ENCODE data around the gene PXK.

The PXK gene

GRCh38 chr3:58337190-58337589 is 4.5 kb downstream of the PXK start:
- TF ChIP-seq TCF12 (IDR thresholded peaks at IDR 0.05; ENCODE audit: low read depth) (no peak), FOXM1 (IDR thresholded peaks at IDR 0.05; ENCODE audit: borderline replicate concordance, low read depth) (no peak)

GRCh38 chr3:58340594-58341244 is 8.0 kb downstream of the PXK start:
- TF ChIP-seq CREB1 (IDR thresholded peaks at IDR 0.05; ENCODE audit: low read depth) (no peak), EP300 (IDR thresholded peaks at IDR 0.05; ENCODE audit: borderline replicate concordance) (no peak), YY1 (IDR thresholded peaks at IDR 0.05; ENCODE audit: low read depth) (no peak), TCF12 (IDR thresholded peaks at IDR 0.05; ENCODE audit: low read depth) (no peak), TEAD4 (IDR thresholded peaks at IDR 0.05) (no peak), EGR1 (IDR thresholded peaks at IDR 0.05) (no peak), FOXM1 (IDR thresholded peaks at IDR 0.05; ENCODE audit: borderline replicate concordance, low read depth) (no peak), CEBPB (IDR thresholded peaks at IDR 0.05) (no peak), ZBTB7A (IDR thresholded peaks at IDR 0.05; ENCODE audit: low read depth) (no peak), MAX (IDR thresholded peaks at IDR 0.05) (no peak), USF1 (IDR thresholded peaks at IDR 0.05) (no peak), RAD21 (IDR thresholded peaks at IDR 0.05; ENCODE audit: low read depth) (no peak), NFIC (IDR thresholded peaks at IDR 0.05) (no peak), TAF1 (IDR thresholded peaks at IDR 0.05; ENCODE audit: low read depth) (no peak)
- TF ChIP-seq, protein P1, sequence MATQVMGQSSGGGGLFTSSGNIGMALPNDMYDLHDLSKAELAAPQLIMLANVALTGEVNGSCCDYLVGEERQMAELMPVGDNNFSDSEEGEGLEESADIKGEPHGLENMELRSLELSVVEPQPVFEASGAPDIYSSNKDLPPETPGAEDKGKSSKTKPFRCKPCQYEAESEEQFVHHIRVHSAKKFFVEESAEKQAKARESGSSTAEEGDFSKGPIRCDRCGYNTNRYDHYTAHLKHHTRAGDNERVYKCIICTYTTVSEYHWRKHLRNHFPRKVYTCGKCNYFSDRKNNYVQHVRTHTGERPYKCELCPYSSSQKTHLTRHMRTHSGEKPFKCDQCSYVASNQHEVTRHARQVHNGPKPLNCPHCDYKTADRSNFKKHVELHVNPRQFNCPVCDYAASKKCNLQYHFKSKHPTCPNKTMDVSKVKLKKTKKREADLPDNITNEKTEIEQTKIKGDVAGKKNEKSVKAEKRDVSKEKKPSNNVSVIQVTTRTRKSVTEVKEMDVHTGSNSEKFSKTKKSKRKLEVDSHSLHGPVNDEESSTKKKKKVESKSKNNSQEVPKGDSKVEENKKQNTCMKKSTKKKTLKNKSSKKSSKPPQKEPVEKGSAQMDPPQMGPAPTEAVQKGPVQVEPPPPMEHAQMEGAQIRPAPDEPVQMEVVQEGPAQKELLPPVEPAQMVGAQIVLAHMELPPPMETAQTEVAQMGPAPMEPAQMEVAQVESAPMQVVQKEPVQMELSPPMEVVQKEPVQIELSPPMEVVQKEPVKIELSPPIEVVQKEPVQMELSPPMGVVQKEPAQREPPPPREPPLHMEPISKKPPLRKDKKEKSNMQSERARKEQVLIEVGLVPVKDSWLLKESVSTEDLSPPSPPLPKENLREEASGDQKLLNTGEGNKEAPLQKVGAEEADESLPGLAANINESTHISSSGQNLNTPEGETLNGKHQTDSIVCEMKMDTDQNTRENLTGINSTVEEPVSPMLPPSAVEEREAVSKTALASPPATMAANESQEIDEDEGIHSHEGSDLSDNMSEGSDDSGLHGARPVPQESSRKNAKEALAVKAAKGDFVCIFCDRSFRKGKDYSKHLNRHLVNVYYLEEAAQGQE (IDR thresholded peaks at IDR 0.05; ENCODE audit: low read depth), result no peak

GRCh38 chr3:58341376-58341775 is 8.7 kb downstream of the PXK start:
- TF ChIP-seq CEBPB (IDR thresholded peaks at IDR 0.05) (no peak), MAX (IDR thresholded peaks at IDR 0.05) (no peak), EGR1 (IDR thresholded peaks at IDR 0.05) (no peak), RAD21 (IDR thresholded peaks at IDR 0.05; ENCODE audit: low read depth) (no peak), ZBTB7A (IDR thresholded peaks at IDR 0.05; ENCODE audit: low read depth) (no peak), TEAD4 (IDR thresholded peaks at IDR 0.05) (no peak), FOXM1 (IDR thresholded peaks at IDR 0.05; ENCODE audit: borderline replicate concordance, low read depth) (no peak), NFIC (IDR thresholded peaks at IDR 0.05) (no peak), EP300 (IDR thresholded peaks at IDR 0.05; ENCODE audit: borderline replicate concordance) (no peak), YY1 (IDR thresholded peaks at IDR 0.05; ENCODE audit: low read depth) (no peak)
- TF ChIP-seq, protein P1 (IDR thresholded peaks at IDR 0.05; ENCODE audit: low read depth), result no peak

- TF ChIP-seq CREB1 (IDR thresholded peaks at IDR 0.05; ENCODE audit: low read depth), result no peak
- TF ChIP-seq EP300 (IDR thresholded peaks at IDR 0.05; ENCODE audit: borderline replicate concordance), result no peak
- TF ChIP-seq MAX (IDR thresholded peaks at IDR 0.05), result no peak
- no peak for TF ChIP-seq NFIC (IDR thresholded peaks at IDR 0.05)
- no peak for TF ChIP-seq RAD21 (IDR thresholded peaks at IDR 0.05; ENCODE audit: low read depth)
- no peak for TF ChIP-seq TCF12 (IDR thresholded peaks at IDR 0.05; ENCODE audit: low read depth)
- no peak for TF ChIP-seq TAF1 (IDR thresholded peaks at IDR 0.05; ENCODE audit: low read depth)
- no peak for TF ChIP-seq USF1 (IDR thresholded peaks at IDR 0.05)
Measured at GRCh38 chr3:58342676-58343075, 10.0 kb downstream of the PXK start.

GRCh38 chr3:58345457-58345856 is 12.8 kb downstream of the PXK start:
- TF ChIP-seq CEBPB (IDR thresholded peaks at IDR 0.05) (no peak), TCF12 (IDR thresholded peaks at IDR 0.05; ENCODE audit: low read depth) (no peak), TAF1 (IDR thresholded peaks at IDR 0.05; ENCODE audit: low read depth) (no peak), RAD21 (IDR thresholded peaks at IDR 0.05; ENCODE audit: low read depth) (no peak), EGR1 (IDR thresholded peaks at IDR 0.05) (no peak), CREB1 (IDR thresholded peaks at IDR 0.05; ENCODE audit: low read depth) (no peak), TEAD4 (IDR thresholded peaks at IDR 0.05) (no peak), NFIC (IDR thresholded peaks at IDR 0.05) (no peak), FOXM1 (IDR thresholded peaks at IDR 0.05; ENCODE audit: borderline replicate concordance, low read depth) (no peak), YY1 (IDR thresholded peaks at IDR 0.05; ENCODE audit: low read depth) (no peak), MAX (IDR thresholded peaks at IDR 0.05) (no peak), EP300 (IDR thresholded peaks at IDR 0.05; ENCODE audit: borderline replicate concordance) (no peak), USF1 (IDR thresholded peaks at IDR 0.05) (no peak), ZBTB7A (IDR thresholded peaks at IDR 0.05; ENCODE audit: low read depth) (no peak)
- TF ChIP-seq, protein P1 (IDR thresholded peaks at IDR 0.05; ENCODE audit: low read depth), result no peak

Data from Ishikawa (cell line).